Panc1 (cell line): ENCODE results near the gene KAZN. TPM values are rescaled to one million over a fixed set of nuclear protein-coding genes. Genes with fewer than 3 reads are reported as not detected.

ENCODE experiments used
- ATAC-seq: fragments of 200-7000 bp; cut with Tn5 transposase; 2 replicates; pipeline ENCODE4 v1.9.1; 2020; ENCODE audit warnings: mild to moderate bottlenecking, moderate library complexity
- BruUV-seq: library from RNA; stranded (reverse); fragments of 400-500 nt; replicated peaks from 2 replicates; lab custom pipeline; 2021; lab: Mats Ljungman, UMichigan
- CTCF ChIA-PET: fragments of 300-600 bp; sonication (Branson Sonifier 250); formaldehyde crosslinking; loops from one replicate; lab custom pipeline; 2022; ENCODE audit warnings: antibody characterized with exemption; lab: Charles Lee
- POLR2A ChIA-PET: fragments of 300-600 bp; sonication (Branson Sonifier 250); formaldehyde crosslinking; loops from one replicate; lab custom pipeline; 2022; ENCODE audit warnings: antibody characterized with exemption; lab: Charles Lee
- DNase-seq: peaks from one replicate; pipeline ENCODE4 v3.0.0-alpha.2; 2010; ENCODE audit warnings: low read depth, low spot score
- H3K27ac ChIP-seq: 2 replicates; pipeline ENCODE4 v1.5.1; 2011; ENCODE audit warnings: mild to moderate bottlenecking, low read length, inconsistent platforms
- H3K27me3 ChIP-seq: fragments of 200-500 bp; sonication (Bioruptor generic); 2 replicates; pipeline ENCODE4 v1.6.0; 2014; ENCODE audit warnings: low read length, inconsistent platforms; ENCODE audit not compliant: control insufficient read depth, insufficient read depth
- H3K36me3 ChIP-seq: fragments of 200-500 bp; sonication (Bioruptor generic); 2 replicates; pipeline ENCODE4 v1.5.1; 2014; ENCODE audit warnings: inconsistent platforms, mild to moderate bottlenecking, low read length, moderate library complexity; ENCODE audit not compliant: control insufficient read depth, insufficient read depth
- H3K4me1 ChIP-seq: 2 replicates; pipeline ENCODE4 v1.5.1; 2011; ENCODE audit warnings: inconsistent platforms, mild to moderate bottlenecking, low read length, moderate library complexity; ENCODE audit not compliant: control insufficient read depth, insufficient read depth
- H3K4me3 ChIP-seq, 2 experiments: 2 replicates each; pipeline ENCODE4 v1.5.1; 2011 to 2012; ENCODE audit warnings: low read depth in 2 of 2, low read length in 2 of 2, mild to moderate bottlenecking in 2 of 2, inconsistent platforms in 1 of 2, moderate library complexity in 1 of 2
- H3K9me3 ChIP-seq: fragments of 200-500 bp; sonication (Bioruptor generic); 2 replicates; pipeline ENCODE4 v1.5.1; 2014; ENCODE audit warnings: low read depth, mild to moderate bottlenecking, inconsistent platforms, low read length, moderate library complexity; ENCODE audit not compliant: control insufficient read depth, insufficient read depth
- CTCF ChIP-seq: fragments of 450-650 bp; IDR thresholded peaks from 2 replicates; pipeline ENCODE4 v1.5.1; 2017; ENCODE audit warnings: mild to moderate bottlenecking
- POLR2AphosphoS5 ChIP-seq: IDR thresholded peaks from 2 replicates; pipeline ENCODE4 v1.6.1; 2012; ENCODE audit warnings: mild to moderate bottlenecking, low read depth, low read length, moderate library complexity
- REST ChIP-seq, 2 experiments: IDR thresholded peaks; 2 replicates each; pipeline ENCODE4 v1.6.1; 2011 to 2012; ENCODE audit warnings: low read depth in 2 of 2, control low read depth in 1 of 2, low read length in 1 of 2, mild to moderate bottlenecking in 1 of 2, moderate library complexity in 1 of 2; ENCODE audit not compliant: insufficient read depth in 1 of 2
- SIN3A ChIP-seq: IDR thresholded peaks from 2 replicates; pipeline ENCODE4 v1.6.1; 2012; ENCODE audit warnings: low read depth, mild to moderate bottlenecking, low read length, moderate library complexity, borderline replicate concordance; ENCODE audit not compliant: insufficient read depth
- TCF7L2 ChIP-seq: IDR thresholded peaks from 2 replicates; pipeline ENCODE4 v1.6.1; 2011; ENCODE audit warnings: mild to moderate bottlenecking, low read depth, low read length, inconsistent platforms
- in situ Hi-C: cut with HindIII; loops from 2 replicates; pipeline ENCODE4 v1.10.0; 2016; ENCODE audit warnings: low sequenced_read_pairs, low pct_unique_long_range_greater_than_20kb
- intact Hi-C: fragments of 100-400 bp; cut with micrococcal nuclease; formaldehyde crosslinking; loops from one replicate; pipeline ENCODE4 v1.10.0; 2022; ENCODE audit not compliant: unreplicated experiment
- total RNA-seq: library from RNA; stranded (reverse); gene quantifications from one replicate; pipeline ENCODE4 v1.2.1, GENCODE V29; 2021; ENCODE audit not compliant: unreplicated experiment

KAZN gene
- total RNA-seq, 1 experiment from 2014 or later: 6.6 TPM

- POLR2A ChIA-PET: no interaction called here
- Histone ChIP-seq H3K4me3 (no peak overlapping the region), H3K36me3 (no peaks in the 10 kb centered on the region), H3K4me1 (no peaks in the 10 kb centered on the region), H3K9me3 (peaks cover 7% of the 10 kb centered on the region; the same call in 1 of the 2 replicates), H3K27ac (no peak overlapping the region), H3K27me3 (no peaks in the 10 kb centered on the region; the same call in 1 of the 2 replicates)
- TF ChIP-seq TCF7L2 (no peak), POLR2AphosphoS5 (no peak), SIN3A (no peak), REST (IDR thresholded peaks at IDR 0.05; ENCODE audit: insufficient read depth in 1 of 2, low read depth in 2 of 2, low read length in 1 of 2) (no peak), CTCF (no peak)
- no TSS peak for BruUV-seq
- DNase-seq (no peak), ATAC-seq (no peak)
- intact Hi-C loops (no loop called here), in situ Hi-C loops (no loop called here)
- CTCF ChIA-PET: no interaction called here
Measured at GRCh38 chr1:14844923-14845617, 246.6 kb downstream of the KAZN start.

GRCh38 chr1:14845851-14846250, 247.4 kb downstream of the KAZN start:
- intact Hi-C loops: no loop called here

More at GRCh38 chr1:14845851-14846250, 247.4 kb downstream of the KAZN start:
- TF ChIP-seq POLR2AphosphoS5: no peak
- no peak for TF ChIP-seq REST (IDR thresholded peaks at IDR 0.05; ENCODE audit: insufficient read depth in 1 of 2, low read depth in 2 of 2, low read length in 1 of 2)
- no peak for TF ChIP-seq CTCF
- no peak for TF ChIP-seq TCF7L2
- TF ChIP-seq SIN3A: no peak
- POLR2A ChIA-PET: no interaction called here
- no peak overlapping the region for H3K27ac ChIP-seq
- H3K9me3 ChIP-seq: peaks cover 7% of the 10 kb centered on the region; the same call in 1 of the 2 replicates
- ATAC-seq: no peak
- no peak overlapping the region for H3K4me3 ChIP-seq
- CTCF ChIA-PET: no interaction called here
- no peaks in the 10 kb centered on the region for H3K27me3 ChIP-seq
- H3K36me3 ChIP-seq: no peaks in the 10 kb centered on the region
- DNase-seq: no peak
- BruUV-seq: no TSS peak
- in situ Hi-C loops: no loop called here
- H3K4me1 ChIP-seq: no peaks in the 10 kb centered on the region
